NT2/D1 (cell line): ENCODE results near the gene STON1.

Experiments
- SUZ12 ChIP-seq: IDR thresholded peaks from 2 replicates; pipeline ENCODE4 v1.6.1; 2011; ENCODE audit not compliant: insufficient read length, insufficient read depth; ENCODE audit errors: extremely low read depth
- YY1 ChIP-seq: IDR thresholded peaks from 2 replicates; pipeline ENCODE4 v1.6.1; 2011; ENCODE audit not compliant: insufficient read length, insufficient read depth

DNA sequence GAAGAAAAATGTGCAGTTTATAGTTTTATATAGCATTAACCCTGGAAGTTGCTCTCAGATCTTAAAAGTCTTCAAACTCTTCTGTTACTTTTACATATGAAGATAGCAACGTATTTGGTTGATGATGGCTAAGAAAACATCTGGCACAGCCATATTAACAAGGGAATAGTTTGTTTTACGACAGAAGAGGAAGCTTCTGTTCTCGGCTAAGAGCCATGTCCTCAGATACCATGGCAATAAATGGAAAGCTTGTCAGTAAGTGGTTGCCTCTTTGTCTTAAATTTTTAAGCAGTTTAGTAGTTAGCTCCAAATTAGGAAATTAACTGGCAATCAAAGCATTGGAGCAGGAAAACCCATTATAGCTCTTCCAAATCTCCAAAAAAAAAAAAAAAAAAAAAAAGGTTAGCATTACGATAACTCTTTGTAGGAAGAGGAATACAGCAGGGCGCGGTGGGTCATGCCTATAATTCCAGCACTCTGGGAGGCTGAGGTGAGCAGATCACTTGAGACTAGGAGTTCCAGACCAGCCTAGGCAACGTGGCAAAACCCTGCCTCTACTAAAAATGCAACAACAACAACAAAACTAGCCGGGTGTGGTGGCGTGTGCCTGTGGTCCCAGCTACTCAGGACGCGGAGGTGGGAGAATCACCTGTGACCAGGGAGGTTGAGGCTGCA, 4.5 kb upstream of the STON1 start:
- TF ChIP-seq YY1: no peak
- TF ChIP-seq SUZ12: no peak
